PC-9 (cell line): ENCODE measurements around the gene CCDC180.

ENCODE experiments used
- CTCF ChIP-seq: fragments of 200-600 bp; sonication (generic); conservative IDR thresholded peaks from 2 replicates; pipeline ENCODE4 v1.6.1; 2017; ENCODE audit warnings: mixed run types, antibody characterized with exemption, mild to moderate bottlenecking, moderate library complexity
- EZH2 ChIP-seq: fragments of 200-600 bp; sonication (generic); IDR thresholded peaks from 2 replicates; pipeline ENCODE4 v1.8.0; 2017; ENCODE audit warnings: antibody characterized with exemption, low read depth

- TF ChIP-seq CTCF (no peak), EZH2 (no peak)
These were observed 13.8 kb downstream of the CCDC180 start for GRCh38 chr9:97321251-97321650.
